GM12873 (cell line): Measurements from ENCODE around the gene EDEM2.

Source experiments
- TF ChIP-seq, protein P1 (sequence below): IDR thresholded peaks from 2 replicates; pipeline ENCODE4 v1.5.1; 2012; ENCODE audit warnings: low read depth, mild to moderate bottlenecking, moderate library complexity, low read length, control low read depth; ENCODE audit not compliant: insufficient read depth; ENCODE audit errors: missing control alignments

Gene EDEM2

DNA sequence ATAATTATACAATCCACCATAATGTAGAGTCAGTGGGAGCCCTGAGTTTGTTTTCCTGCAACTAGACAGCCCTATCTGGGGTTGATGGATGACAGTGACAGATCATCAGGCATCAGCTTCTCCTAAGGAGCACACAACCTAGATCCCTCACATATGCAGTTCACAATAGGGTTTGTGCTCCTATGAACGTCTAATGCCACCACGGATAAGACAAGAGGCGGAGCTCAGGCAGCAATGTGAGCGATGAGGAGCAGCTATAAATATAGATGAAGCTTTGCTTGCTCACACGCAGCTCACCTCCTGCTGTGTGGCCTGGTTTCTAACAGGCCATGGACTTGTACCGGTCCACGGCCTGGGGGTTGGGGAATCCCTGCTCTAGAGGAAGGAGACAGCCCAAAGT is 25.9 kb downstream of the EDEM2 start:
- TF ChIP-seq, protein P1, sequence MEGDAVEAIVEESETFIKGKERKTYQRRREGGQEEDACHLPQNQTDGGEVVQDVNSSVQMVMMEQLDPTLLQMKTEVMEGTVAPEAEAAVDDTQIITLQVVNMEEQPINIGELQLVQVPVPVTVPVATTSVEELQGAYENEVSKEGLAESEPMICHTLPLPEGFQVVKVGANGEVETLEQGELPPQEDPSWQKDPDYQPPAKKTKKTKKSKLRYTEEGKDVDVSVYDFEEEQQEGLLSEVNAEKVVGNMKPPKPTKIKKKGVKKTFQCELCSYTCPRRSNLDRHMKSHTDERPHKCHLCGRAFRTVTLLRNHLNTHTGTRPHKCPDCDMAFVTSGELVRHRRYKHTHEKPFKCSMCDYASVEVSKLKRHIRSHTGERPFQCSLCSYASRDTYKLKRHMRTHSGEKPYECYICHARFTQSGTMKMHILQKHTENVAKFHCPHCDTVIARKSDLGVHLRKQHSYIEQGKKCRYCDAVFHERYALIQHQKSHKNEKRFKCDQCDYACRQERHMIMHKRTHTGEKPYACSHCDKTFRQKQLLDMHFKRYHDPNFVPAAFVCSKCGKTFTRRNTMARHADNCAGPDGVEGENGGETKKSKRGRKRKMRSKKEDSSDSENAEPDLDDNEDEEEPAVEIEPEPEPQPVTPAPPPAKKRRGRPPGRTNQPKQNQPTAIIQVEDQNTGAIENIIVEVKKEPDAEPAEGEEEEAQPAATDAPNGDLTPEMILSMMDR: no peak

DNA sequence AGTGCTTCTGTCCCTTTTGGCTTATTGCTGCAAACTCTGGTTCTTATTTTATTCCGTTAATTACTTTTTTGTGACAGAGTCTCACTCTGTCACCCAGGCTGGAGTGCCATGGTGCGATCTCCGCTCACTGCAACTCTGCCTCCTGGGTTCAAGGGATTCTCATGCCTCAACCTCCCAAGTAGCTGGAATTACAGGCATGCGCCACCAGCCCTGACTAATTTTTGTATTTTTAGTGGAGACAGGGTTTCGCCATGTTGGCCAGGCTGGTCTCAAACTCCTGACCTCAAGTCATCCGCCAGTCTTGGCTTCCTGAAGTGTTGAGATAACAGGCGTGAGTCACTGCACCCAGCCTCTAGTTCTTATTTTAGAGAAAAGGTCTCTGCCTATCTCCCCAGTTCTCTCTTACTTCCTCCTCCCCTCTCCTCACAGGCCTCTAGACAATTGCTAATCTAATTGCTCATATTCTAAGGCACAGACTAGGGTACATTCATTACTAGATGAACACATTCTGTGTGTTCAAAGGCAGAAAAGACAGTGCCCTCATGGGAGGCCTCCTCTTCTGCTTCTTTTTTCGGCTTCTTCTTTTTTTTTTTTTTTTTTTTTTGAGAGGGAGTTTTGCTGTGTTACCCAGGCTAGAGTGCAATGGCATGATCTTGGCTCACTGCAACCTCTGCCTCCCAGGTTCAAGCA is 27.0 kb downstream of the EDEM2 start:
- TF ChIP-seq, protein P1: no peak

DNA sequence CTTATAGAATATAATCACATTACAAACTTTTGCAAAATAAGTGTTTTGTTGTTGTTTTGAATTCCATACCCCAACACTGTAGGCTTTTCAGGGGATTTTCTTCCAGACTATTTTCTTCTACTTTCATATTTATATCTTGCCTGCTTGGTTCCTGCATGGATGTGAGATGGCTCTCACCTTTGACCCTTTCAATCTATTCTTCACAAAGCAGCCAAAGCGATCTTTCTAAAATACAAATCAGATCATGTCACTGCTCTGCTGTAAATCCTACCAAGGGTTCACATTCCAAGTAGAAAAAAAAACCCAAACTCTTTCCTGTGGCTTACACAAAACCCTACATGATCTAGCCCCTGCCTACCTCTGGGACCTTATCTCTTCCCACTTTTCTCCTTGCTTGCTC is 29.5 kb downstream of the EDEM2 start:
- TF ChIP-seq, protein P1: no peak

DNA sequence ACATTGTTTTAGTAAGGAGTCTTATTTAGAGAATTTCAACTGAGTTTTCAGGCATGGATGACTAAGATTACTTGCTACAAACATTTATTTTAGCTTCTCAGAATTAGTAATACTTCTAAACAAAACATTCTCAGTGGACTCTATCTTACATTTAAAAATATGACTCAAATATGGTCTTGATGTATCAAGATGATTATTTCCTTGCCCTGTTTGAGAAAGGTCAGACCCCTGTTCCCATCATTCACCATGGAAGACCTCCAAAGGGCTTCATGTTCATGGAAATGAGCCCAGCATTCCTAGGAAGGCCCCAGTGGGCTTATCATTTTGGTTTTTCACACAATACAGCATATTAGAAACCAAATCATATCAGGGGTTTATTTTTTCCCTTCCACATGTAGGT is 29.9 kb downstream of the EDEM2 start:
- TF ChIP-seq, protein P1: no peak

DNA sequence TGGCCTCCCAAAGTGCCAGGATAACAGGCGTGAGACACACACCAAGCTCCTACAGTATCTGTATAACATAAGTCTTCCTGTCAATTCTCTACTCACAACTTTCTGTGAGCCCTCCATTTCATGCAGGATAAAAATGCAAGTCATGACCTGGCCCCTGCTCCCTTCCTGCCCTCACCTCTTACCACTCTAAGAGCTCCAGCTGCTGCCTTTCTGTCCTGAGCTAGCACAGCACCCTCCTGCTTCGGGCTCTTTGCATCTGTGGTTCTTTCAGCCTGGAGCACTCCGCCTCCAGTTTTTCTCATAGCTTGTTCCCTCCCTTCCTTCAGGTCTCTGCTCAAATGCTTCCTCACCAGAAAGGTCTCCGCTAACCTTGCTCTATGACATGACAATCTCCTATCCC is 30.9 kb downstream of the EDEM2 start:
- TF ChIP-seq, protein P1: no peak

DNA sequence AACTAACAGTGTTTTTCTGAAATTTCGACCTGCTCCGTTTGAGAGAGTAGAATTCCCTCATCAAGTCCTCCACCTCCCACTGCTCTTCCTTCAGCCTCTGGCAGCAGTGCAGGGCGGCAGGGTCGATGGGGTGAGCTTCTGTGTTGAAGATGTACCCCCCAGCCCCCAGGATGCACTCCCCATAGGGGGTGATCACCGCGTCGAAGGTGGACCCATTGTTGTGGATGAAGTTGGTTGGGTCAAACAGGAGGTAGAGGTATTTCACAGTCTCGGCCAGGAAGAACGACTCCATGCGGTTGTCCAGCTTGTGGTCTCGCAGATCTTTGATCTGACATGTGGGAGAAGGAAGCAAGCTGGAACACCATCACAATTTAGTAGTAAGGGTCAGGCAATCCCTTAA is 31.5 kb downstream of the EDEM2 start:
- TF ChIP-seq, protein P1: no peak

DNA sequence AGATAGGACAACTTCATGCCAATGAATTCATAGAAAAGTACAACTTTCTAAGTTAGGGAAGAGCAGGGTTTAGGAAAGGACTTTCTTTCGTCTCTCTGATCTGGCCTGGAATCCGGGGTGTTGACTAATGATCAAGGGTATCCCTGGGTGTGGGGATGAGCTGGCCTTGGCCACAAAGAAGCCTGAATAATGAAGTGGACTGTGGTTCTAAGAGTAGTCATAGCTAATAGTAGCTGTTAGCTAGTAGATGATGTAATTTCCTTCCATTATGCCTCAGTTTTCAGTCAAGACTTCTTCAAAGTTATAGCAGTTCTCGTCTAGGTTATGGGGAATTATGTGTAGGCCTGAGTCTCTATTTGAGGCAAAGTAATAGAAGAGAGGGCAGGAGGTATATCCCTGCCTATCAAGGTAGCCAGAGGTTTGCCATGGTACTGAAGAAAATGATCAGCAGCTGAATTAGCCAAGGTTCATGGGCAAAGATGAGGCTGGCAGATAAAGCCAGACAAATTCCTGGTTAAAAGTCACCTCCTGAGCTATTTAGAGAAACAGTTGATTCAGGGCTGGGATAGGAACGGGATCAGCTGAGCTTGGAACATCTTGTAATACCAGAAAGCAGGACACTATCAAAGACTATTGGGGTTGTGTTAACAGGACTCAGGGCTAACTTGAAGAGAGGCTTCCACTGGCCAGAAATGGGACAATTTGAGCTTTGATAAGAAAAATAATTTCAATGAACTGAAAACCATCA is 35.8 kb downstream of the EDEM2 start:
- TF ChIP-seq, protein P1: no peak
